Breast epithelium (tissue), 3 donors: ENCODE data around the gene KIAA1217.

Experiments used
- CTCF ChIP-seq, 3 donors: fragments of 450-650 bp; IDR thresholded peaks; one replicate each; pipeline ENCODE4 v1.5.1; 2016 to 2017; ENCODE audit warnings: antibody characterized with exemption in 3 of 3, mild to moderate bottlenecking in 3 of 3, moderate library complexity in 3 of 3
- POLR2A ChIP-seq: fragments of 450-650 bp; IDR thresholded peaks from one replicate; pipeline ENCODE4 v1.6.1; 2016; ENCODE audit warnings: antibody characterized with exemption, mild to moderate bottlenecking, moderate library complexity

DNA sequence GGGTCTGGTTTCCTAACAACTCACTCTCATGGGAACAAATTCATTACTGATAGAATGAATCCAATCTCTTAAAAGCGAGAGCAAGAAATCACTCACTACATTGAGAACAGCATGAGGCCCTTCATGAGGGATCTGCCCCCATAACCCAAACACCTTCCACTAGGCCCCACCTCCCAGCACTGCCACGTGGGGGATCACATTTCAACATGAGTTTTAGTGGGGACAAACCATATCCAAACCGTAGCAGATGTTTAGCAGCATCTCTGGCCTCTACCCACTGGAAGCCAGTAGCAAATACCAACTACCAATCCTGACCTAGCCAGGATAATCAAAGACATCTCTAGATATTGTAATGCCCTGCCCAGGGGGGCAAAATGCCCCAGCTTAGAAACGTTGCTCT is 270.9 kb downstream of the KIAA1217 start:
- TF ChIP-seq CTCF (IDR thresholded peaks at IDR 0.05) = no peak
- TF ChIP-seq POLR2A = no peak
